Activated CD4-positive, alpha-beta memory T cell treated with anti-CD3 and anti-CD28 coated beads for 36 hours (primary cell): ENCODE results near the gene SLC22A2. TPM values are rescaled to one million over a fixed set of nuclear protein-coding genes. Genes with fewer than 3 reads are reported as not detected.

Experiments
- CTCF ChIA-PET: fragments of 350-600 bp; sonication (Branson Sonifier 250); formaldehyde crosslinking; loops from one replicate; lab custom pipeline; 2021; ENCODE audit warnings: antibody characterized with exemption, inconsistent platforms; lab: Charles Lee
- POLR2A ChIA-PET: fragments of 350-600 bp; sonication (Branson Sonifier 250); formaldehyde crosslinking; loops from one replicate; lab custom pipeline; 2021; ENCODE audit warnings: antibody characterized with exemption; lab: Charles Lee
- DNase-seq: peaks from one replicate; pipeline ENCODE4 v3.0.0-alpha.2; 2020
- H3K27ac Mint-ChIP-seq: one replicate; pipeline ENCODE4 v1.8.0; 2021; ENCODE audit warnings: mixed read lengths
- H3K27me3 Mint-ChIP-seq: one replicate; pipeline ENCODE4 v1.8.0; 2021; ENCODE audit warnings: mixed read lengths
- H3K36me3 Mint-ChIP-seq: one replicate; pipeline ENCODE4 v1.8.0; 2021; ENCODE audit warnings: mixed read lengths
- H3K4me1 Mint-ChIP-seq: one replicate; pipeline ENCODE4 v1.8.0; 2021; ENCODE audit warnings: low read depth, mixed read lengths
- H3K4me3 Mint-ChIP-seq: one replicate; pipeline ENCODE4 v1.8.0; 2021; ENCODE audit warnings: mild to moderate bottlenecking, mixed read lengths
- H3K9me3 Mint-ChIP-seq: one replicate; pipeline ENCODE4 v1.8.0; 2021; ENCODE audit warnings: mixed read lengths
- intact Hi-C: fragments of 100-400 bp; cut with micrococcal nuclease; formaldehyde crosslinking; loops from one replicate; pipeline ENCODE4 v1.15.1; 2023
- total RNA-seq, 2 experiments: library from RNA; stranded (reverse); gene quantifications; one replicate each; pipeline ENCODE4 v1.2.3, GENCODE V29; 2021

The SLC22A2 gene
- total RNA-seq, 2 experiments from 2014 or later, result not detected

- intact Hi-C loops, result no loop called here
- Mint-ChIP-seq H3K36me3 (peaks cover 4% of the 10 kb centered on the region), H3K9me3 (peaks cover 44% of the 10 kb centered on the region), H3K27me3 (peaks cover 3% of the 10 kb centered on the region), H3K4me1 (no peaks in the 10 kb centered on the region), H3K27ac (no peak overlapping the region), H3K4me3 (no peak overlapping the region)
- POLR2A ChIA-PET, result no interaction called here
- CTCF ChIA-PET, result no interaction called here
- DNase-seq, result no peak
Observed at GRCh38 chr6:160192840-160193239, 65.8 kb downstream of the SLC22A2 start.

GRCh38 chr6:160190973-160191372 is 67.6 kb downstream of the SLC22A2 start:
- ChIA-PET POLR2A (no interaction called here), CTCF (no interaction called here)
- peaks cover 37% of the 10 kb centered on the region for H3K9me3 Mint-ChIP-seq
- peaks cover 3% of the 10 kb centered on the region for H3K27me3 Mint-ChIP-seq
- no peak overlapping the region for H3K27ac Mint-ChIP-seq
- DNase-seq, result no peak
- no peak overlapping the region for H3K4me3 Mint-ChIP-seq
- peaks cover 4% of the 10 kb centered on the region for H3K36me3 Mint-ChIP-seq
- intact Hi-C loops, result no loop called here
- no peaks in the 10 kb centered on the region for H3K4me1 Mint-ChIP-seq

GRCh38 chr6:160190081-160190480 is 68.5 kb downstream of the SLC22A2 start:
- peaks cover 33% of the 10 kb centered on the region for H3K9me3 Mint-ChIP-seq
- DNase-seq, result no peak
- intact Hi-C loops, result no loop called here
- ChIA-PET POLR2A (no interaction called here), CTCF (no interaction called here)
- H3K36me3 Mint-ChIP-seq, result peaks cover 4% of the 10 kb centered on the region
- no peaks in the 10 kb centered on the region for H3K4me1 Mint-ChIP-seq
- H3K27me3 Mint-ChIP-seq, result peaks cover 6% of the 10 kb centered on the region
- H3K4me3 Mint-ChIP-seq, result no peak overlapping the region
- H3K27ac Mint-ChIP-seq, result no peak overlapping the region

- intact Hi-C loops, result no loop called here
- Mint-ChIP-seq H3K27me3 (peaks cover 7% of the 10 kb centered on the region), H3K27ac (no peak overlapping the region), H3K4me3 (no peak overlapping the region), H3K4me1 (no peaks in the 10 kb centered on the region), H3K9me3 (peaks cover 21% of the 10 kb centered on the region), H3K36me3 (no peaks in the 10 kb centered on the region)
- no peak for DNase-seq
- CTCF ChIA-PET, result no interaction called here
- POLR2A ChIA-PET, result no interaction called here
Observed at GRCh38 chr6:160188773-160189172, 69.8 kb downstream of the SLC22A2 start.

GRCh38 chr6:160180706-160181105 is 77.9 kb downstream of the SLC22A2 start:
- H3K4me3 Mint-ChIP-seq, result no peak overlapping the region

GRCh38 chr6:160178271-160178670 is 80.3 kb downstream of the SLC22A2 start:
- Mint-ChIP-seq H3K36me3 (no peaks in the 10 kb centered on the region), H3K27ac (no peak overlapping the region), H3K9me3 (no peaks in the 10 kb centered on the region), H3K27me3 (peaks cover 3% of the 10 kb centered on the region), H3K4me1 (no peaks in the 10 kb centered on the region), H3K4me3 (no peak overlapping the region)
- CTCF ChIA-PET, result no interaction called here
- intact Hi-C loops, result no loop called here
- DNase-seq, result no peak
- POLR2A ChIA-PET, result no interaction called here

More at GRCh38 chr6:160180706-160181105, 77.9 kb downstream of the SLC22A2 start:
- intact Hi-C loops, result no loop called here
- no peaks in the 10 kb centered on the region for H3K36me3 Mint-ChIP-seq
- ChIA-PET CTCF (no interaction called here), POLR2A (no interaction called here)
- no peak overlapping the region for H3K27ac Mint-ChIP-seq
- H3K27me3 Mint-ChIP-seq, result peaks cover 6% of the 10 kb centered on the region
- H3K9me3 Mint-ChIP-seq, result peaks cover under 1% of the 10 kb centered on the region
- no peak for DNase-seq
- no peaks in the 10 kb centered on the region for H3K4me1 Mint-ChIP-seq

- no peak overlapping the region for H3K27ac Mint-ChIP-seq
- intact Hi-C loops, result no loop called here
Observed at GRCh38 chr6:160177220-160177619, 81.4 kb downstream of the SLC22A2 start.

GRCh38 chr6:160174681-160175080 is 83.9 kb downstream of the SLC22A2 start:
- Mint-ChIP-seq H3K27ac (no peak overlapping the region), H3K9me3 (no peaks in the 10 kb centered on the region), H3K4me3 (no peak overlapping the region), H3K4me1 (no peaks in the 10 kb centered on the region), H3K36me3 (no peaks in the 10 kb centered on the region), H3K27me3 (peaks cover 13% of the 10 kb centered on the region)
- POLR2A ChIA-PET, result no interaction called here
- intact Hi-C loops, result no loop called here
- DNase-seq, result no peak
- CTCF ChIA-PET, result no interaction called here

More at GRCh38 chr6:160177220-160177619, 81.4 kb downstream of the SLC22A2 start:
- ChIA-PET CTCF (no interaction called here), POLR2A (no interaction called here)
- no peak for DNase-seq
- peaks cover 8% of the 10 kb centered on the region for H3K27me3 Mint-ChIP-seq
- no peak overlapping the region for H3K4me3 Mint-ChIP-seq
- H3K36me3 Mint-ChIP-seq, result no peaks in the 10 kb centered on the region
- H3K4me1 Mint-ChIP-seq, result no peaks in the 10 kb centered on the region
- H3K9me3 Mint-ChIP-seq, result no peaks in the 10 kb centered on the region

GRCh38 chr6:160173806-160174527 is 84.7 kb downstream of the SLC22A2 start:
- CTCF ChIA-PET, result no interaction called here
- H3K4me1 Mint-ChIP-seq, result no peaks in the 10 kb centered on the region
- peaks cover 13% of the 10 kb centered on the region for H3K27me3 Mint-ChIP-seq
- no peak for DNase-seq
- H3K4me3 Mint-ChIP-seq, result no peak overlapping the region
- no peaks in the 10 kb centered on the region for H3K36me3 Mint-ChIP-seq
- POLR2A ChIA-PET, result no interaction called here
- no peaks in the 10 kb centered on the region for H3K9me3 Mint-ChIP-seq
- no peak overlapping the region for H3K27ac Mint-ChIP-seq
- intact Hi-C loops, result no loop called here

- H3K9me3 Mint-ChIP-seq, result no peaks in the 10 kb centered on the region
- intact Hi-C loops, result no loop called here
- CTCF ChIA-PET, result no interaction called here
- POLR2A ChIA-PET, result no interaction called here
- DNase-seq, result no peak
- peaks cover 13% of the 10 kb centered on the region for H3K27me3 Mint-ChIP-seq
- no peak overlapping the region for H3K4me3 Mint-ChIP-seq
- H3K4me1 Mint-ChIP-seq, result no peaks in the 10 kb centered on the region
- no peak overlapping the region for H3K27ac Mint-ChIP-seq
- no peaks in the 10 kb centered on the region for H3K36me3 Mint-ChIP-seq
Observed at GRCh38 chr6:160172704-160173103, 85.9 kb downstream of the SLC22A2 start.

GRCh38 chr6:160170018-160170680 is 88.5 kb downstream of the SLC22A2 start:
- no peak overlapping the region for H3K4me3 Mint-ChIP-seq
- peaks cover 16% of the 10 kb centered on the region for H3K27me3 Mint-ChIP-seq
- POLR2A ChIA-PET, result no interaction called here
- H3K36me3 Mint-ChIP-seq, result no peaks in the 10 kb centered on the region
- H3K9me3 Mint-ChIP-seq, result no peaks in the 10 kb centered on the region
- H3K27ac Mint-ChIP-seq, result no peak overlapping the region
- intact Hi-C loops, result no loop called here
- H3K4me1 Mint-ChIP-seq, result no peaks in the 10 kb centered on the region
- DNase-seq, result no peak
- CTCF ChIA-PET, result no interaction called here

- Mint-ChIP-seq H3K4me1 (no peaks in the 10 kb centered on the region), H3K27me3 (peaks cover 19% of the 10 kb centered on the region), H3K9me3 (no peaks in the 10 kb centered on the region), H3K36me3 (no peaks in the 10 kb centered on the region), H3K27ac (no peak overlapping the region), H3K4me3 (no peak overlapping the region)
- intact Hi-C loops, result no loop called here
- POLR2A ChIA-PET, result no interaction called here
- DNase-seq, result no peak
- CTCF ChIA-PET, result no interaction called here
Observed at GRCh38 chr6:160167604-160168399, 90.8 kb downstream of the SLC22A2 start.
